Measurements from ENCODE around the gene REL. TPM values are rescaled to one million over a fixed set of nuclear protein-coding genes. Genes with fewer than 3 reads are reported as not detected.

The REL gene
- total RNA-seq, 1 experiment from 2014 or later, result 10.2 TPM

GRCh38 chr2:60886991-60887390 lies 5.6 kb downstream of the REL start:
- no TSS peak for BruUV-seq (replicated peaks)
- DNase-seq (ENCODE audit: low read depth, low spot score) (no peak), ATAC-seq (no peak)
- Histone ChIP-seq H2AFZ (ENCODE audit: low read depth, low read length, poor library complexity, severe bottlenecking) (no peak overlapping the region), H3K9me3 (ENCODE audit: control insufficient read depth in 1 of 2, insufficient read depth in 1 of 2, low read depth in 1 of 2, low read length in 2 of 2) (no peaks in the 10 kb centered on the region), H3K4me1 (ENCODE audit: control insufficient read depth in 1 of 2, insufficient read depth in 2 of 2, low read length in 2 of 2) (peaks cover 6 to 12% of the 10 kb centered on the region in 2 experiments; a peak in 3 of 4 replicates), H4K20me1 (ENCODE audit: insufficient read depth) (no peaks in the 10 kb centered on the region), H3K27ac (ENCODE audit: low read depth, low read length) (no peak overlapping the region), H3K36me3 (ENCODE audit: control insufficient read depth in 1 of 2, insufficient read depth in 2 of 2, low read length in 2 of 2) (no peaks in the 10 kb centered on the region), H3K4me2 (ENCODE audit: low read length) (no peak overlapping the region), H3K27me3 (ENCODE audit: insufficient read depth, low read length) (no peaks in the 10 kb centered on the region), H3K9ac (ENCODE audit: low read length) (no peak overlapping the region), H3K9me2 (ENCODE audit: insufficient read depth) (no peaks in the 10 kb centered on the region), H3K79me2 (ENCODE audit: insufficient read depth, low read length) (peaks cover 69% of the 10 kb centered on the region), H3K4me3 (replicated peaks in 1 of 2; ENCODE audit: low read depth in 1 of 2, low read length in 2 of 2) (no peak overlapping the region)
- intact Hi-C loops (cut with micrococcal nuclease), result no loop called here
- ChIA-PET RAD21 (ENCODE audit: low non-redundant PET in 1 of 2, low total read pairs in 2 of 2, uncharacterized antibody in 2 of 2, unreplicated experiment in 2 of 2) (no interaction called here), POLR2A (no interaction called here), CTCF (no interaction called here)
- TF ChIP-seq SP1 (IDR thresholded peaks at IDR 0.05; ENCODE audit: low read depth), result no peak
- TF ChIP-seq MAX (IDR thresholded peaks at IDR 0.05), result no peak
- TF ChIP-seq YY1 (IDR thresholded peaks at IDR 0.05; ENCODE audit: extremely low read depth, insufficient replicate concordance, low read depth, low read length), result no peak
- TF ChIP-seq SIN3A (IDR thresholded peaks at IDR 0.05; ENCODE audit: low read depth), result no peak
- no peak for TF ChIP-seq SRF (IDR thresholded peaks at IDR 0.05; ENCODE audit: low read depth)
- no peak for TF ChIP-seq ELF1 (IDR thresholded peaks at IDR 0.05; ENCODE audit: borderline replicate concordance, low read depth)
- TF ChIP-seq CEBPB (IDR thresholded peaks at IDR 0.05; ENCODE audit: low read depth), result no peak
- no peak for TF ChIP-seq POLR2A (IDR thresholded peaks at IDR 0.05; ENCODE audit: borderline replicate concordance, extremely low read depth, insufficient read depth, insufficient read length)
- no peak for TF ChIP-seq ATF3 (IDR thresholded peaks at IDR 0.05)
- no peak for TF ChIP-seq EGR1 (IDR thresholded peaks at IDR 0.05; ENCODE audit: low read depth)
- TF ChIP-seq TCF7L2 (IDR thresholded peaks at IDR 0.05; ENCODE audit: borderline replicate concordance, extremely low read depth, insufficient read depth, insufficient read length), result no peak
- TF ChIP-seq ZNF274 (IDR thresholded peaks at IDR 0.05; ENCODE audit: low read depth, low read length), result no peak
- TF ChIP-seq ZBTB33 (IDR thresholded peaks at IDR 0.05; ENCODE audit: extremely low read depth, insufficient replicate concordance, low read length), result no peak
- TF ChIP-seq ZFX (IDR thresholded peaks at IDR 0.05), result no peak
- no peak for TF ChIP-seq JUND (IDR thresholded peaks at IDR 0.05)
- no peak for TF ChIP-seq CTCF (IDR thresholded peaks at IDR 0.05 in 2 of 3, conservative IDR thresholded peaks at IDR 0.05 in 1 of 3; ENCODE audit: borderline replicate concordance in 1 of 3, insufficient read depth in 1 of 3, low read depth in 2 of 3, low read length in 2 of 3)
